Colon (tissue), 2 donors: ENCODE measurements around the gene FIGNL2.
"Not testable (repeated sequence)": the region's sequence is repeated elsewhere in the genome, so short reads cannot be mapped to it uniquely, and the experiment has no call there.

Experiments
- FAIRE-seq: peaks from 2 replicates; lab custom pipeline; 2012; peaks lifted over from hg19 to GRCh38; lab: Jason Lieb, UNC
- donor health status: control.
- donor health status: control.

The FIGNL2 gene

DNA sequence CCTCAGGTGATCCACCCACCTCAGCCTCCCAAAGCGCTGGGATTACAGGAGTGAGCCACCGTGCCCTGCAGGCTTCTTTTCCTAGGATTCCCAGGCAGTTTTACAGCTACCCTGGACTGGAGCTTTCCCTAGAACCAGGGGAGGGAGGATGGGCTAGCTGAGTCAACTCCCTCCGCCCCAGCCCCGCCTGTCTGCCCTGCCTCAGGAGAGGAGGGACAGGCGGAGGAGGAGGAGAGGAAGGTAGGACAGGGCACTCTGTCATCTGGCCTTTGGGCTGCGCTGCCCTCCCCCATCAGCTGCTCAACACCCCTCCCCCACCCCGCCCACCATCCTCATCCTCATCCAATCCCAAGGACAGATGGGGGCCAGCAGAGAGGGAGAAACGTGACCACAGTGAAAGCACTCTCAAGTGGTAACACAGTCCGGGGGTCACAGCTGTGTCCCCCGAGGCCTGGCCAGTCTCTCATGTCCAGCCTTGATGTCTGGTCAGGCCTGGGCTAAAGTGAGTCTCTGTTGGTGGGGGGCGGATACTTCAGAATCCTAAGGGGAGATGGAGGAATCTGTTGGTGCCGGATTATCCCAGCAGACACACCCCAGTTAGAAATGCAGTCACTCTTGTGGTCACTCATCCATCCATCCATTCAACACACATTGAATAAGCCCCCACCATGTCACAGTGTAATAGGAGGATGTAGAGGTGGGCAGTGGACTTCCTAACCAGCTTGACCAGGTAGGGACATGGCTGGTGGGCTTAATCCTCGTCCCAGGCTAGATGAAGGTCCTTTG, 12.3 kb downstream of the FIGNL2 start:
- no peak for FAIRE-seq

DNA sequence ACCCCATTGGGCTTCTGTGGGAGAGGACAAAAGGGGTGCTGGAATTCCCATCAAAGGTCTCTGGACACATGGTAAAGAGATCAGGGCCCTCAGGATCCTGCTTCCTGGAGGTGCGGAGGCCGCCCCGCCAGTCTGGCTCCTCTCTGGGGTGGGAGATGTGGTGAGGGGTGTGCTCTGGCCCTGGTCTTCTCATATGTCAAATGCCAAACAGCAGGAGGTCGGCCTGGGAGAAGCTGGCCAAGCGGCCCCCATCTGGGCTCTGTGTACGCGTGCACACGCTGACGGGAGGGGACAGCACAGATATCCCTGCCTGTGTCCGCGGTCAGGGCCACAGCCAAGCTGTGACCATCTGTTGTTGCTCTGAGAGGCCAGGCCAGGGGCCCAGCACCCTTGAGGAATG, 14.1 kb downstream of the FIGNL2 start:
- no peak for FAIRE-seq

DNA sequence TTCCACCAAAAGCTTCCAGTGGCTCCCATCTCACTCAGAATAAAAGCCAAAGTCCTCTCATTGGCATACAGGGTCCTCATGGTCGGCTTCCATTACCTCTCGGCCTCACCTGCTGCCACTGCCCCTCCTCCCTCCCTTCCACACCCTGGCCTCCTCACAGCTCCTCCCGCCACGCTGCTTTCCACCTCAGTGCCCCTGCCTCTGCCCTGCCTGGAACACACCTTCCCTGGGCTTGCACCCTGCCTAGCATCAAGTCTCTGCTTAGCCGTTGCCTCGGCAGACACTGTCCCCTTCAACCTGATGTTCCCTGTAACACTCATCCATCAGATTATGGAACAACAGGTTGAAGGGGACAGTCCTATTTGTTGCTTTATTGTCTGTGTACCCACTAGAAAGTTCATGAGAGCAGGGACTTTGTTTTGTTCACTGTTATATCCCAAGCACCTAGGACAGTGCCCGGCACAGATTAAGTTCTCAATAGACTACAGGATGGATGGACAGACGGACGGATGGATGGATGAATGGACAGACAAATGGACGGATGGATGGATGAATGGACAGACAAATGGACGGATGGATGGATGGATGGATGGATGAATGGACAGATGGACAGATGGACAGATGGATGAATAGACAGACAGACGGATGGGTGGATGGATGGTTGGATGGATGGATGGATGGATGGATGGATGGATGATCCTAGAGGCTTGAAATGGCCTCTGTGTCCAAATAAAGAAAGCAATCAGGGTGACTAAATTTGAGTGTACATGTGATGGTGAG, 14.9 kb downstream of the FIGNL2 start:
- no peak for FAIRE-seq

DNA sequence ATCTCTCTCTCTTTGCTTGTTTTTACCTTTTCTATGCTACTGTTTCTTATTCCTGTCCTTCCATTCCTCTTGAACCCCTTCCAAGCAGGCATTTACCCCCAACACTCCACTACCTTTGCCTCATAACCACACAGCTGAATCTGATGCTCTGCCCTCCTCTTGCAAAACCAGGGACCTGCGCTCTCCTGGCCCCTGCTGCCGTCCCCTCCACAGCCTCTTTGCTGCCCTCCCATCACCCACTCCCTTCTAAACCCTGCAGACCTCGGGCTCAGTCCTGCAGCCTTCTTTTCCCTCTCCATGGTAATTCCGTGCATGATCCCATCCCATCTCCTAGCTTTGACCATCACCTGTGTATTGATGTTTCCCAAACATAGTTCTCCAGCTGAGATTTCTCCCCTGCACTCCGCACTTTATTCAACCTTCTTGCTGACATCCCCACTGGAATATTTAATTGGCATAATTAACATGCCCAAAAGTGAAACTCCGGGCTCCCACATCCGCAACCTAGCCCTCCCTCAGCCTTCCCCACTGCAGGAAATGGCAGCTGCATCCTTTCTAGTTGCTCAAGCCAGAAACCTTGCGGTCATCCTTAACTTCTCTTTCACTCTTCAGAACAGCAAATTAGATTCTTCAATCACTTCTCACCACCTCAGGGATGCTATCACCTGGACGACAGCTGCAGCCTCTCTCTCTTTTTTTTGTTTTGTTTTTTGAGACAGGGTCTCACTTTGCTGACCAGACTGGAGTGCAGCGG, 16.0 kb downstream of the FIGNL2 start:
- FAIRE-seq, result no peak

DNA sequence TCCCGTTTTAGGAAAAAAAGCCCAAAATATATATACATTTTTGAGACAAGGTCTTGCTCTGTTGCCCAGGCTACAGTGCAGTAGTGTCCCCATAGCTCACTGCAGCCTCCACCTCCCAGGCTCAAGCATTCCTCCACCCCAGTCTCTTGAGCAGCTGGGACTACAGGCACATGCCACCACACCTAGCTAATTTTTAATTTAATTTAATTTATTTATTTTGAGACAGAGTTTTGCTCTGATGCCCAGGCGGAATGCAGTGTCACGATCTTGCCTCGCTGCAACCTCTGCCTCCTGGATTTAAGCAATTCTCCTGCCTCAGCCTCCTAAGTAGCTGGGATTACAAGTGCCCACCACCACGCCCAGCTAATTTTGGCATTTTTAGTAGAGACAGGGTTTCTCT, 16.7 kb downstream of the FIGNL2 start:
- not testable (repeated sequence) for FAIRE-seq

DNA sequence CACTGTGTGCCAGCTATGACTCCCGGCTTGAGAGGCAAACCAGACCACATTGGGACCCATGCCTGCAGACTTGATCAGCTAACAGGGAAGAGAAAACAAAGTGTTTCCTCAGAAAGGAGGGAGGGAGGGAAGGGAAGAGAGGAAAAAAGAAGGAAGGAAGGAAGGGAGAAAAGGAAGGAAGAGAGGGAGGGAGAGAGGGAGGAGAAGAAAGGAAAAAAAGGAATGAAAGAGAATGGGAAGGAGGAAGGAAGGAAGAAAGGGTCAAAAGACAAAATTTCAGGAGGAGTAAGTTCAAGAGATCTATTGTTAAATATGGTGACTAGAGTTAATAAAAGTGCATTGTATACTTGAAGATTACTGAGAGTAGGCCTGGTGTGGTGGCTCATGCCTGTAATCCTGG, 18.9 kb downstream of the FIGNL2 start:
- FAIRE-seq, result no peak

DNA sequence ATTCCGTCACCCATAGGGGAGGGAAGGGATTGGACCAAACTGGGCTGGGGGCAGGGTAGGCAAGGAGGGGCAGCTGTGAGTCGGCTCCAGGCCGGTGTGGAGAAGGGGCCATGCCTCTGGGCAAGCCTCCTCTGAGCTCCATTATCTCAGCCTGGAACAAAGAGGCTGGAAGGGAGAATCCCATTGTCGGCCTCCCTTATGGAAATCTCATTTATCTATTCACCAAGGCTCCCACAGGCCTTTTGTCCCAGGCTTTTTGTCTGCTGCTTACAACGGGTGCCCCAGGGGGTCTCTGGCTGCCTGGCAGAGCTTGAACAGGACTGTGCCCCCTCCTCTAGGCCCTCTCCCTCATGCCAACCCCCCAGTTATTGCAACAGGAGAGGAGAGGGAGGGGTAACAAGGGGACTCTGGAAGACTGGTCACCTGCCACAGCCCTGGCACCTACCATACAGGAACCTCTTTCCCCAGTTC, 19.5 kb downstream of the FIGNL2 start:
- FAIRE-seq, result no peak

DNA sequence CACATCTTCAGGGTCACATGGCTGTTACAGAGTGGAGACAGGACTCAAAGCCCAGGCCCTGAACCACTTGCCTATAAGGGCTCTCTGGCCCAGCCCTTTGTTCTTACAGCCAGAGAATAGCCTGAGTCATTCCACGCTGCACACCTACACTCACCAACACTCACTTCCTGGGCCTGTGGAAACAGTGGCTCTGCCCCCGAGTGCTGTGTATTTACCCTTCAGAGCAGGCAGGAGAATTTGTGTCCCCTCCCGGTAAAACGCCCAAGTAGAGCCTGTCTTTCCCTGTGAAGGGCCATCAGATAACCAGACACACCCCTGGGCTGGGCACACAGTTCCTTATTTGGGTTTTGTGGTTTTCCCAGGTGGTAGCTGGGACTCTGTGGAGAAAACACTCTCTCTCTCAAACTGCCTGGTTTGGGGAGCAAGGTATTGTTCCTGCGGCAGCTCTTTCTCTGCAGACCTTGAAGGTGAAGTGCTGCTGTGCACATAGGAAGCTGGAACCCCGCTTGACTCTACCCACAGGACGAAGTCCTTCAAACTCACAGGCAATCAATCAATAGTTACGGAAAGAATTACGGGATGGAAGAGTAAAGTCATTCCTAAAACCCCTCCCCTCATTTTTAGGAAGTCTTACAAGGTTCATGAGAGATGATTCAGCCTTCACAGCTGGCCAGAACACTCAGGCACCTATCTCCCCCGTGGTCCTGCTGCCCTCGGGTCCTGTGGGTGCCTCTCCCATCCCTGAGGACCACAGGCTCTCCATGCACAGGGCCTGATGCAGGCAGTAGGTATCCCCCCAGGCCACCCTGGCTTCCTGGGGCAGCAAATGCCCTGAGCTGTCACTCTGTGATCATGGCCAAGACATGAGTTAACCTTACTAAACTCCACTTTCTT, 20.3 kb downstream of the FIGNL2 start:
- no peak for FAIRE-seq

DNA sequence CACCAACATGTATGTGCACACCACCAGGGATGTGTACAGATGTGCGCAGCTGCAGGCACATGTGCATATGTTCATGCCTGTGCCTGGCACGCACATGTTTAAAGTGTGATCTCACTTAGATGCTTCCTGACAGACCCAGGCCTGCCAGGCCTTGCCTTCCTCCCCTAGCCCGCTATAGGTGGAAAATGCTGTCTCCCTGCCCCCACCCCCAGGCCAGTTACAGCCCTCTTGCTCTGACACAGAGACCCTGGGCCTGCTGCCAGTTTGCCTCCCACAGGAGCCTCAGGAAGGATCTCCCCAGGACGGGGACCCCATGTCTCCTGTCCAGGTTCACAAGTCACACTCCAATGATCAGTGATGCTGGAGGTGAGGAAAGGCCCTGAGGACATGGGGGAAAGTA, 21.6 kb downstream of the FIGNL2 start:
- FAIRE-seq, result no peak

DNA sequence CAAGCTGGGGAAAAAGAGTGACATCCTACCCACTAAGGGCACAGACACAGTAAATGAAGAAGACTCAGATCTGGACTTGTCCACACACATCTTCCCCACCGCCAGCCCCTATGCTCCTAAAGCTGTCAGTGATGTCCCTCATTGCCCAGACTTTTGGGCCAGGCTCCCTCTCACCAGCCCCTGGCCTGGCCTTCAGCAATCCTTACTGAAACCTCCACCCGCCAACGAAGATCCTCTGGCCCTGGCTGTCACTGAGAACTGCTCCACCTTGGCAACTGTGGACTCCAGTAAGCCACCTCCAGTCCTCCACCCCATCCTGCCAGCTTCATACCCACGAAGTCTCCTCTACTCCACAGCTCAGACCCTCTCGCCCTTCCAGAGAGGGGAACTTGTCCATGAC, 23.3 kb downstream of the FIGNL2 start:
- FAIRE-seq, result no peak

DNA sequence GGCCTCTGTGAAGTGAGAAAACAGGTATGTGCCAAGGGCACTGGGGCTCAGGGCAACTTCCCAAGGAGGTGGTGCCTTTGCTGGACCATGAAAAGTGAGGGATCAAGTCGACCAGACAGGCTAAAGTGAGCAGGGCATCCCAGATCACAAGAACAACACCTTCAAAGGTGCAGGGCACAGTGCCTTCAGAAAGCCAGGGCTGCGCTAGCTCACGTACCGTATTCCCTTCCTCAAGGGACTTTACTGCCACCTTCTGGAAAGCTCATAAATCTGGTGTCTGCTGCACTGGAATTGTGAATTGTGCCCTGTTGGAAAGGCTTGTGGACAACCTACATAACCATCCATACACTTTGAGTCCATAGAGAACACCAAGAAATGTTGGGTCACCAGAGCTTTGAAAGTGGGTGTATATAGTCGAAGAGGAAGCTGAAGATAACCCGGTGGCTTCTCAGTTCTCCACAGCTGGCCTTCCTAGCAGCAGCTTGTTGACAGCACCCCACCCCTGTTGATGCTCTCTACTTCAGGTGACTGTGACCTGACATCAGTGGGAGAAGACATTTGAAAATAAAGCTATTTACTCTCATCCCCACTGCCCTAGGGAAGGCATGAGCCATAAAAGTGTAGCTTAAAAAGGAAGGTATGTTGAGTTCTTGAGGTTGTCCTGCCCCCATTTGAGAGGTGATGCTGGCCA, 24.5 kb downstream of the FIGNL2 start:
- FAIRE-seq, result no peak

DNA sequence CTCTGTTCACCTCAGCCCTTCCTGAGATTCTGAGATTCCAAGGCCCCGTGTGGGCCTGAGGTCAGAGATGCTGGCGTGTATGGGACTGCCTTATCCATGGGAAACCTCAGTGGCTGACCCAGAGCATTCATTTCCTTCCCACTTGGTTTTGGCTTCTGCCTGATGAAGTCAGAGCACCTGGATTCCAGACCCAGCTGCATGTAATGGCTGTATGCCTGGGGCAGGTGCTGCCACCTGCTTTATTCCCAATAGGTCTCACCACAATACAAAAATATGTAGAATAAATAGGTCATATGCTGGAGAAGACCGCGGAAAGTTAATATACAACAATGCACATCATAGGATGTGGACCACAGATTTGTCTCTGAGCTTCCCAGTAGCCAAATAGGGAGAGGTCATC, 25.6 kb downstream of the FIGNL2 start:
- no peak for FAIRE-seq

DNA sequence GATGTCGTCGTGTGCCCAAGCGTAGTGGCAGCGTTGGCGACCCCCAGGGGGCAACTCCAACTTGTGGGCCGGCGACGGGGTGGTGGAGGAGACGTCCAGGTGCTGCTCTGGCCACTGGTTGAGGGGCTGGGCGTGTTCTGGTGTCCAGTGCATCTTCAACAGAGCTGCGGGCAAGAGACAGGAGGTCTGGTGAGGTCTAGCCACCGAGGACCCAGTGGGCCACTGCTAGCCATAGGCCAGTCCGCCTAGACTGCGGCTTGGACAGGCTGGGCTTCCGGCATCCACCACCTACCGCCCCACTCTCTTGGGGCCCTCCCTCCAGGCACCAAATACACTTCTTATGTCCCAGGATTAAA, 26.3 kb downstream of the FIGNL2 start:
- FAIRE-seq, result no peak

DNA sequence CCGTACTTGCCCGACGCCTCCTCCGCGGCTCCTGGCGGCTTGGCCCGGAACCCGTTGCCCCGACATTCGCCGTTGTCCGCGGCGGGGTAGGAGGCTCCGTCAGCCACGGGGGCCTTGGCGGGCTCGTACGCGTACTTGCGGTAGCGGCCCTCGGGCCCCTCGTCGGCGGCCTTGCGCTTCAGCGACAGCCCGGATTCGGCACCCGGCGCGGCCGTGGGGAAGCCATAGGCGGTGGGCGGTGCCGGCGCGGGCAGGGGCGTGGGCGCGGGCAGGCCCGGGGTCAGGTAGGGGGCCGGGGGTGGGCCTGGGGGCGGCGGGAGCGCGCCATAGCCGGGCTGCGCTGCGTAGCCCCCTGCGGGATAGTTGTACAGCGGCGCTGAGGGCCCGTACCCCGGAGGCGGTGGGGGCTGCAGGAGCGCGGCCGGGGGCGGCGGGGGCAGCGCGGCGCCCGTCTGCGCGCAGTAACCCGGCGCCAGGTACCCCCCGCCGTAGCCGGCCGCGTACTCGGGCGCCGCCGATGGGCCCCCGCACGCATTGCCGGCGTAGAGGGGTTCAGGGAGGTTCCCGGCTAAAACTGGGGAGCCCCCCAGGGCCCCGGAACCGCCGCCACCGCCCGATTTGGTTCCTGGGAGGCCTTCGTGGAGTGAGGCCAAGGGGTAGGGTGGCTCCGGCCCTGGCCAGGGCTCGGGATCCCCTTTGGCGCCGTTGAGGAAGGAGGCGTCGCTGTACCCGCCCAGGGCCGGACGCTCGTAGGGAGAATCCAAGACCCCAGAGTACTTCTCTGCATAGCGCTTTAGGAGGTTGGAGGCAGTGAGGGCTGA, 26.9 kb downstream of the FIGNL2 start:
- no peak for FAIRE-seq

DNA sequence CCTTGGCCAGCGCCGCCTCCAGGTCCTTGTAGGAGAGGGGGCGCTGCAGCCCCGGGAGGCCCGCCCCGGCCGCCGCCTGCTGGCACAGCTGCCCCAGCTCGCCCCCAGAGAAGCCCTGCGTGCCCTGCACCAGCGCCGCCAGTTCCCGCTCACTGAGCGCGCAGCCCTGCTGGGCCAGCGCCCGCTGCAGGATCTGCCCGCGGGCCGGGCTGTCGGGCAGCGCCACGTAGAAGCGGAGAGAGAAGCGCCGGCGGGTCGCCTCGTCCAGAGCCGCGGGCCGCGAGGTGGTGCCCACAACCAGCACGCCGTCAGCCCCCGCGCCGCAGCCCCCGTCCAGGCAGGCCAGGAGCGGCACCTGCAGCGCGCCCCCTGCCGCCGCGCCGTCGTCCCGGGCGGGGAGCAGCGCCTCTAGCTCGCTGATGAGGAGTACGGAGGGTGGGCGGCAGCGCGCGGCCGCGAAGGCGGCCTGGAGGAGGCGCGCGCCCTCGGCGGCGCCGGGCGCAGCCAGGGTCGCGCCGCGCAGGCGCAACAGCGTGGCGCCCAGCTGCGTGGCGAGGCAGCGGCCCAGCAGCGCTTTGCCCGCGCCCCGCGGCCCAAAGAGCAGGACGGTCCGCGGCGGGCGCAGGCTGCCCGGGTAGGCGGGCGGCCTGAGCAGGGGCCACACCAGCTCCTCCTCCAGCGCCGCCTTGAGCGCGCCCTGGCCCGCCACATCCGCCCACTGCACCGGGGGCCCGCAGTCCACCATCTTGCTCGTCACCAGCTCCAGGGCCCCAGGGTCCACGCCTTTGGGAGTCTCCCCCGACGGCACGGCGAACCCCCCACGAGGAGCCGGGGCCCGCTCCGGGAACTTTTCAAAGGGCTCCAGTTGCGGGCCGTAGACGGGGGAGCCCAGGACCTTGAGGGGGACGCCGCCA, 27.7 kb downstream of the FIGNL2 start:
- no peak for FAIRE-seq

DNA sequence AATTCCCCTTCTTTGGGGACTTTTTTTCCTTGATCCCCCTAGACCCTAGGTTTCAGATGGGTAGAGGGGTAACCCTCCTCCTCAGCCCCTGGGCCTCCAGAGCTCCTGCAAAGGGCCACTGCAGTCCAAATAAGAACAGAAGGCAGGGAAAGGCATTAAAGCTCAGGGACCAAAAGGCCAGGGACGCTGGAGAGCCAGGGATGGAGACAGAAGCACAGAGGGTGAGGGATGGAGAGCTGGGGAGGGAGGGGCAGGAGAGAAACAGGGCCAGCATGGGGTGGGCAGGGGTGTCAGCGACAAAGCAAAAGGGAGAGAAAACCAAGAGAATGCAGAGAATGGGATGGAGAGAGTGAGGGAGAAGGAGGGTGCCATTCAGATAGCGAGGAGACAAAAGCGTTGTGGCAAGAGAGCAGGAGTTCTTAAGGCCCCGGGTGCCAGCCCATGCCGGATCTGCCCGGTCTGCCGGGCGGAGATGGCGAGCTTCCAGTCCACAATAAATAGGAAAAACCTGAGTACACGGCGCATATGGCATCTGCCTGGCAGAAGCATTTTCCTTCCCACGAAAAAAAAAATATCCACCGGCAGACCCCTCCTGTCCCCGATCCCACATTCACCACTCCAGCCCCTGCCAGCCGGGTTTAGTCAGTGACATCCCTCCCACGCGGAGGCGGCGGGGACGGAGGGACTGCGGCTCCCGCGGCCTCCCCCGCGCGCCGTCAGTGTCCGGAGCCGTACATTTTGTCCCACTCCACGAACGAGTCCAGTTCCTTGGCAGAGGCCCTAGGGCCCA, 28.6 kb downstream of the FIGNL2 start:
- FAIRE-seq, result no peak

DNA sequence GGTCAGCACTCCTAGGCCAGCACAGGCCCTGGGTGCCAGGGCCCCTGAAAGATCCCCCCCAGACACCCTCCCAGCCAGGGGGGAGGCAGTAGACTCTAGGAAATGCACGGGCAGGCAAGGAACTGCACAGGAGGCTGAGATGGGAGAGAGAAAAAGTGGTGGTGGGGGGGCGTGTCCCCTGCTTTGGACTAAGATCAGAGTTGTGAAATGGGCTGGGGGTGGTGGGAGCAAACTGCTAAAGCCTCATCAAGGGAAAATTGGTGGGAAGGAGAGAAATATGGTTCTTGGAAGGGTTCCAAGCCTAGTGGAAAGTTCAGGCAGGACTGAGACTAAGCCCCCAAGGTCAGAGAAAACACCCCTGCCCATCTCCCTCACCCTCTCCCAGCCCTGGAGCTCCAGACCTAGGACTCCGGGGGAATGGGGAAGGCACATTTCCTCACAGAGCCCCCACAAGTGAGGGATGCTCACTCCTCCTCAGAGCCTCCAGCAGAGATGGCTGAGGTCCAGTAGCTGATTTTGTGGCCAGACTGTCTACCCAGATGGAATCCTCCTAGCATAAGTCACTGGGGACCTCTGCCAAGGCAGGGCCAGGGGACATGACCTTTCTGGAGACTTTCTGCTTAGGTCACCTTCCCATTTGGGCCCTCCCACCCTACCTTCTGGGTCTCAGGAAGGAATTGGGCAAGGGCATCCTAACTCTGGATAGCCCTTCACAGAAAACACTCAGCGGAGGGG, 29.8 kb downstream of the FIGNL2 start:
- FAIRE-seq, result no peak

DNA sequence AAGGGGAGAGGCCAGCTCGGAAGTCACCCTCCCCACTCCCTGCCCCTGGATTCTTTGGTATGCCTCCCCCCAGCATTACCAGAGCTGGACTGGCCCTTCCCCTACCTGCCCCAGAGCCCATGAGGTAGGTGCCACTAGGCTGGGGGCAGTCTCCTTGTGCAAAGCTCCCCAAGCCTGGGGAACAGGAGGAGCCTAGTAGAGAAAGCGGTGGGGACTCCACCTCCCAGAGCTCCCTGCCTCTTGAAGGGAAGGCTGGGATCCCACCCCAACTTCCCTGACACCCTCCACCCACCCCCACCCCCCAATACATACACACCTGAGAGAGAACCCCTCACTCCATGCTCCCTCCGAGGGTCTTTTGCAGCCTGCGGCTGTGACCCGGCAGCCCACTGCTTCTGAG, 30.4 kb downstream of the FIGNL2 start:
- FAIRE-seq, result no peak
